Putamen (tissue), 1 donor: ENCODE data around the gene MPP1.
A peak's percentile ranks its signal among the peaks of the same experiment; 100 is the strongest.
"Not testable (repeated sequence)": the region's sequence is repeated elsewhere in the genome, so short reads cannot be mapped to it uniquely, and the experiment has no call there.

ENCODE experiments used
- DNase-seq: peaks from one replicate; pipeline ENCODE4 v3.0.0-alpha.2; 2016; ENCODE audit warnings: low spot score

MPP1 gene

GRCh38 chrX:154804957-154805695, at the start of gene MPP1:
Gene MPP1, minus strand, starts transcription at chrX:154805485. Its CDS starts 112 bp downstream, at chrX:154805373.
- DNase-seq, result peak; percentile 71

- no peak for DNase-seq
Measured at GRCh38 chrX:154850957-154851611, 45.8 kb upstream of the MPP1 start.

GRCh38 chrX:154840856-154841255, 35.6 kb upstream of the MPP1 start:
- DNase-seq, result peak; percentile 0

GRCh38 chrX:154836163-154836562, 30.9 kb upstream of the MPP1 start:
- DNase-seq, result no peak

- DNase-seq, result no peak
Measured at GRCh38 chrX:154834562-154834961, 29.3 kb upstream of the MPP1 start, which contains the start of gene SMIM9. Gene SMIM9, minus strand, starts transcription at chrX:154834662. Its CDS starts 3,806 bp downstream, at chrX:154830856.

- no peak for DNase-seq
Measured at GRCh38 chrX:154833746-154834274, 28.5 kb upstream of the MPP1 start.

GRCh38 chrX:154829926-154830442, 24.7 kb upstream of the MPP1 start:
- no peak for DNase-seq

- no peak for DNase-seq
Measured at GRCh38 chrX:154829134-154829533, 23.8 kb upstream of the MPP1 start.

- DNase-seq, result no peak
Measured at GRCh38 chrX:154828016-154828408, 22.7 kb upstream of the MPP1 start.

- no peak for DNase-seq
Measured at GRCh38 chrX:154827194-154828015, 22.1 kb upstream of the MPP1 start.

- not testable (repeated sequence) for DNase-seq
Measured at GRCh38 chrX:154825586-154825985, 20.3 kb upstream of the MPP1 start.

- no peak for DNase-seq
Measured at GRCh38 chrX:154824638-154825037, 19.4 kb upstream of the MPP1 start.

- no peak for DNase-seq
Measured at GRCh38 chrX:154822029-154822428, 16.7 kb upstream of the MPP1 start.

- DNase-seq, result no peak
Measured at GRCh38 chrX:154821523-154821922, 16.2 kb upstream of the MPP1 start.

- DNase-seq, result no peak
Measured at GRCh38 chrX:154819771-154820341, 14.6 kb upstream of the MPP1 start.

- DNase-seq, result no peak
Measured at GRCh38 chrX:154818916-154819770, 13.9 kb upstream of the MPP1 start.

GRCh38 chrX:154817048-154817618, 11.8 kb upstream of the MPP1 start:
- not testable (repeated sequence) for DNase-seq

- not testable (repeated sequence) for DNase-seq
Measured at GRCh38 chrX:154816326-154816898, 11.1 kb upstream of the MPP1 start.

GRCh38 chrX:154815274-154815818, 10.1 kb upstream of the MPP1 start:
- DNase-seq, result no peak

GRCh38 chrX:154813801-154814200, 8.5 kb upstream of the MPP1 start:
- no peak for DNase-seq
